GM21528 (cell line): ENCODE data around the gene ZMYND8.
"Not testable (repeated sequence)": the region's sequence is repeated elsewhere in the genome, so short reads cannot be mapped to it uniquely, and the experiment has no call there.

Experiments used
- ATAC-seq: cut with Tn5 transposase; IDR thresholded peaks from one replicate; pipeline ENCODE4 v1.9.1; 2021; ENCODE audit warnings: mild to moderate bottlenecking, moderate library complexity; ENCODE audit not compliant: unreplicated experiment, low FRiP score

Gene ZMYND8

DNA sequence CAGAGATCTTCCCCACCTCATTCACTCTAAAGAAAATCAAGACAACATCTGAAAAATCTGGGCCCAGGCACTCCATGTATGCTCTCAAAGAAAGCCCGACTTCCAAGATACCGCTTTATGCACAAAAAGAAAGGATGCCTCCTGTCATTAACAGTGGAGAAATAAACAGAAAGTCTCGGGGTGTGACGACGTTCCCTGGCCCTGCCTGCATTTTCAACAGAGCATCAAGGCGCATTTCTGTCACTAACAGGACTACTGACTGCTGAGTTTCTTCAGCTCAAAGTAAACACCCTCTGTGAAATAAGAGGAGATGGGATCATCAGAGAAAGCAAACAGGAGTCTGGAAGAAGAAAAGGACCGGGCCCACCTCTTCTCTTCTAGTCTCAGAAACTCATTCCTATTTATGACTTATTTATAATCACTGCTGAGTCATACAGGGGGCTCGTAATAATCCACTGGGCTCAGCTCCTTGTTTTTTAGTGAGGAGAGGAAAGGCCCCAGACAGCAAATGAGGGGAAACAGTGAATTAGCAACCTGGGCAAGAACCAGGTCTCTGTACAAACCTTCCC lies 99.7 kb downstream of the ZMYND8 start:
- no peak for ATAC-seq

DNA sequence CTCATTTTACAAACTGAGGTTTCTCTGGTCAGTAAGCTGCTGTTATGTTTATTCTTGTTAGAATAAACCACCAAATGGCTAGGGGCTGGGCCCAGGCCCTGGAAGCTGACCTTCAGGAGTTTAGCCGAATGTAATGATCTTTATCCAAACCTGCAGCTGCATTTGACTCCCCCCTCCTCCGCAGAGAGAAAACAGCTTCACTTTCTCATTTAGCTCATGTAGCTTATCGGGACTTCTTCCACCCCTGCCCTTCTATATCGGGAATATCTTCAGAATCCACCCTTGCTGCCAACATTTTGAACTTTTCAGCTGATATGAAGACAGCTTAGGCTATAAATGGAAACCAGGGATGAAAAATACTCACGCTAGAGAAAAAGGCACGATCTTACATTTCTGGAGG lies 102.6 kb downstream of the ZMYND8 start:
- ATAC-seq: no peak

DNA sequence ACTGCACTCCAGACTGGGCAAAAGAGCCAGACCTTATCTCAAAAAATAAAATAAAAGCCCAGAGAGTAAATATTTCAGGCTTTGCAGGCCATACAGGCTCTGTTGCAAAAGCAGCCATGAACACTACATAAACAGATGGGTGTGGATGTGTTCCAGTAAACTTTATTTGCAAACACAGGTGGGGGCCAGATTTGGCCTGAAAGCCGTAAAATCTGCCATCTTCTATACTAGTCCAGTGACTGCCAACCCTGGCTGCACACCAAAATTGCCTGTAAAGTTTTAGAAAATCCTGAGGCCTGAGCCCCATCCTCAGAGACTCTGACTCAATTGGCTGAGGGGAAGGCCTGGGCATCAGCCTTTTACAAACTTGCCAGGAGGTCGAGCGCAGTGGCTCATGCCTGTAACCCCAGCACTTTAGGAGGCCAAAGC lies 103.6 kb downstream of the ZMYND8 start:
- ATAC-seq: no peak

DNA sequence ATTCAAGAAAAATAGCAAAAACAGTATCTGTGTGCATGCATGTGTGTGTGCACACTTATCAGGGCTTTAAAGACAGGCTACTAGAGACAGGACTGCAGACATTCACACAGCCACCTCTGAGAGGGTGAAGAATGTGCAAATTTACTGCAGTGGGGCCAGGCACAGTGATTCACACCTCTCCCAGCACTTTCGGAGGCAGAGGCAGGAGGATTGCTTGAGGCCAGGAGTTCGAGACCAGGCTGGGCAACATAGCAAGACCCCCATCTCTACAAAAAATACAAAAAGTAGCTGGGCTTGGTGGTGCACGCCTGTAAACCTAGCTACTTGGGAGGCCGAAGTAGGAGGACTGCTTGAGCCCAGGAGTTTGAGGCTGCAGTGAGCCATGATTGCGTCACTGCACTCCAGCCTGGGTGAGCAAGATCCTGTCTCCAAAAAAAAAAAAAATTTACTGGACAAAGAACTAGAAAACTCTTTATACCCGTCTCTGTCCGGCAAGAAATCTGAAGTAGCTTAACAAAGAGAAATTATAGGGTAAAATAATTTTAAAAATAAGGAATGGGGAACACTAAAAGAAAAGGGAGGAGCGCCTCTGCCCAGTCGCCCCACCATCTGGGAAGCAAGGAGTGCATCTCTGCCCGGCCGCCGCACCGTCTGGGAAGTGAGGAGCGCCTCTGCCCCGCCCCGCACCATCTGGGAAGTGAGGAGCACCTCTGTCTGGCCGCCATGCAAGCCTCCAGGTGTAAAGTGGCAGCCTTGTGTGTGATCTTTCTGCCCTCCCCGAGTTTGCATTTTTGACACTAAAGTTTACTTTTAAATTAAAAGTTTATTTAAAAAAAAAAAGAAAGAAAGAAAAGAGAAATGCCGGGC lies 105.1 kb downstream of the ZMYND8 start:
- ATAC-seq: no peak

DNA sequence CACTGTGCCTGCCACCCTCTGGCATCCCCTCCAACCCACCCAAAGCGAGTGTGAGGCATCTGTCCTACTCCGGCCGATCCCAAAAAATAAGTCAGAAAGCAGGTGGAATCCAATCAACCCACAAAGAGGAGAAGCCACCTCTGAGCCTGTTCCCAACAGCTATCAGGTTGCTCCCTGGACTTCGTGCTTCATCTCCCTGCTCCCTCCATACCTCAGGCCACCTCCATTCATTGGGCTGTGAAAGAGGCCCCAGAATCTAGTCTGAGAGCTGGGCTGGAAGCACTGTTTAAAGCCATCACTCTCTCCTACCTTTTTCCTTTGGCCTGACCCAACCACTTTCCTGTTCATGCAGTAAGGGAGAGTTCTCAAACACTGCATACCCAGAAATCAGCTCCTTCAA lies 106.1 kb downstream of the ZMYND8 start:
- ATAC-seq: no peak

DNA sequence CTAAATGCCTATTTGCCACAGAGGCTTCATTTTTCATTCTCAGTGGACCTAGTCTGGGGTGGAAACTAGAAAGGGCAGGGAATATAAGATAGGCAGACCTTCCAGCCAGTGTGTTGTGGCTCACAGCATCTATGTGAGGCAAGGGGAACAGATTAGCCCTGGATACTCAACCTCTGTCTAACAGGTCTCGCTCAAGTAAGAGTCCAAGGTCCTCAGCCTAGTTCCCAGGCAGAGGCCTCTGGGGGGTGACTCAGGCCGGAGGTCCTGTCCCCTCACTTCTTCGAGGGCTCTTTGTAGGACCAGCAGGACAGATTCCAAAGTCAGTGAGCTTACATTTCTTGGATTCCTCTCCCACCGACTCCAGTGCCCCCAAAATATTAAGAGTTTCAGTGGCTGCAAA lies 106.6 kb downstream of the ZMYND8 start:
- ATAC-seq: no peak

DNA sequence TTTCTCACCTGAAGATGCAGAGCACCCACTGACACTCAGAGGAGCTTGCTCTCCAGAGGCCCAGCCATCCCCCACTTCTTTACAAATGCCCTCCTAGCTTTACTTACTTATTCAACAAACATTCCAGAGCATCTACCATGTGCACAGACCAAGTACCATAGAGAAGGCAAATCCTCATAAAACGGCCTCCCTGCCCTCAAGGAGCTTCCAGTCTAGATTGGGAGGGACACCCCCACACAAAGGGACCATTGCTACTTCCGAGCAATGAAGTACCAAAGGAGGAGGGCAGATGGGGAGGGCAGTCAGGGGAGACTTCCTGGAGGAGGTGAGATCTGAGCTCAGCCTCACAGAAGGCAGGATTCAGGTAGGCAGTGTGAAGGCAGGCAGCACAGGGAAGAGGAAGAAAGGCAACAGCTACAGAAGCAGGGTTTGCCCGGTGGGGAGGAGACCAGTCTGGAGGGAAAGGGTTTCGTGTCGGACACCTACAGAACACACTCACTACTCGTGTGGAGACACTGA lies 108.0 kb downstream of the ZMYND8 start:
- no peak for ATAC-seq

DNA sequence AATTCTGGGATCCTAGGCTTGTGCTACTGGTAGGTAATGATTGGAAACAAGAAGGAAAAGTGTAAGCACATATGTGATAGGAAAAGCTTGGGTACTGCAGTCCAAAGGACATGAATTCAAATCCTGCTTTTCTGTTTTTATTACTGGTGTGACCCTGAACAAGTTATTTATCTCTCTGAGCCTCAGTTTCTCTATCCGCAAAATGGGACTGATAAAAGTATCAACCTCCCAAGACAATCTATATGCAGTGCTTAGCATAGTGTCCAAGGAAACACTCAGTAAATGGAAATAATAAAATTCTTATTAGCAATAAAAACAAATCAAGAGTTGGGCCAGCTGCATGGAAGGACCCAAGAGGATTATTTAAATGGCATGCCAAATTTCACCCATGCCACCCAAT lies 108.5 kb downstream of the ZMYND8 start:
- no peak for ATAC-seq

DNA sequence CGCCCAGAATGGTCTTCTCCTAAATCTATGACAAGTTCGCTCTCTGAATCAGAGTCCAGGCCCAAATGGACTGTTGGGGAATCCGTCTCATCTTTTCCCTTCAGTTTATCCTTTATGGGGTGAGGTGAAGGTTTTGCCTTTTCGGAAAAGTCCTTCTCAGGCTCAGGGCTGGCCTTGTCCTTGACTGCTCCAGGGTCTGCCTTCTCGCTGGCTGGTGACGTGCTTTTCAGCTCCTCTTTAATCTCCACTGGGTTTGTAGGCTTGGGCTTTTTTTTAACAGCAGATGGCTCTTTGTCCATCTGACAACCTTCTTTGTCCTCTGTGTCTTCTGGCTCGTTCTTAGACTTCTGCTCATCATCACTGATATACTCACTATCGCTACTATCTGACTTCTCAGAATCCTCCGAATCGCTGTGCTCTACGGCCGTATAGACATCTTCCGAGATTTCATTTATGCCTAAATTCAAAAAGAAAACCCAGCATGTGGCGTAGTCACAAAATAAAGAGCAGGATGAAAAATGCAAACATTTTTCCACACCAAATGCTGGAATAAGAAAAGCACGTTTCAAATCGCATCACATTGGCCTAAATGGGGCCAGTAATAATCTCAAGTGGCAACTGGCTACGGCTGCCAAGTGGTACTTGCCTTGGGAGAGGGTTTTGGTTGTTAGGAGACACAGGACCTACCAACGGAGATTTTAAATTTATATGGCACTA lies 110.3 kb downstream of the ZMYND8 start:
- ATAC-seq: no peak

DNA sequence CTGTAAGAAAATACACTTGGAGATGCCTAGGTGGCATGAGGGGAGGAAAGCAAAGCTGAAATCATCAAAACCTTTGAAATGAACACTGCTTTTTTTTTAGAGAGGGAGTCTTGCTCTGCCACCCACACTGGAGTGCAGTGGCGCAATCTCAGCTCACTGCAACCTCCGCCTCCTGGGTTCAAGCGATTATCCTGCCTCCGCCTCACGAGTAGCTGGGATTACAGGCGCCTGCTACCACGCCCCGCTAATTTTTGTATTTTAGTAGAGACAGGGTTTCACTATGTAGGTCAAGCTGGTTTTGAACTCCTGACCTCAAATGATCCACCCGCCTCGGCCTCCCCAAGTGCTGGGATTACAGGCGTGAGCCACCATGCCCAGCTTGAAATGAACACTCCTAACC lies 111.3 kb downstream of the ZMYND8 start:
- not testable (repeated sequence) for ATAC-seq

DNA sequence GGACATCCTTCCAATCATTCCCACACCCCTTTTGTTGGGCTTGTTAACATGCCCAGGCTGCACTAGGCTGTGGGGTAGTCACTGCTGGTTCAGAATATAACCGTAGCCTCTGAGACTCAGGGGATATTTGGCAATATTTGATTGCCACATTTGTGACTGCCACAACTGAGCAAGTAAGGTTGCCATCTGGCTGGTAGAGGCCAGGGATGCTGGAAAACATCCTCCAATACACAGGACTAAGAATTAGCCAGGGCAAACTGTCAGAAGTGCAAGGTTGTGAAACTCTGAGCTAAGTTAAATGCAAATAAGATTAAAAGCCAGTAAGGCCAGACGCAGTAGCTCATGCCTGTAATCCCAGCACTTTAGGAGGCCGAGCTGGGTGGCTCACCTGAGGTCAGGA lies 112.0 kb downstream of the ZMYND8 start:
- no peak for ATAC-seq

DNA sequence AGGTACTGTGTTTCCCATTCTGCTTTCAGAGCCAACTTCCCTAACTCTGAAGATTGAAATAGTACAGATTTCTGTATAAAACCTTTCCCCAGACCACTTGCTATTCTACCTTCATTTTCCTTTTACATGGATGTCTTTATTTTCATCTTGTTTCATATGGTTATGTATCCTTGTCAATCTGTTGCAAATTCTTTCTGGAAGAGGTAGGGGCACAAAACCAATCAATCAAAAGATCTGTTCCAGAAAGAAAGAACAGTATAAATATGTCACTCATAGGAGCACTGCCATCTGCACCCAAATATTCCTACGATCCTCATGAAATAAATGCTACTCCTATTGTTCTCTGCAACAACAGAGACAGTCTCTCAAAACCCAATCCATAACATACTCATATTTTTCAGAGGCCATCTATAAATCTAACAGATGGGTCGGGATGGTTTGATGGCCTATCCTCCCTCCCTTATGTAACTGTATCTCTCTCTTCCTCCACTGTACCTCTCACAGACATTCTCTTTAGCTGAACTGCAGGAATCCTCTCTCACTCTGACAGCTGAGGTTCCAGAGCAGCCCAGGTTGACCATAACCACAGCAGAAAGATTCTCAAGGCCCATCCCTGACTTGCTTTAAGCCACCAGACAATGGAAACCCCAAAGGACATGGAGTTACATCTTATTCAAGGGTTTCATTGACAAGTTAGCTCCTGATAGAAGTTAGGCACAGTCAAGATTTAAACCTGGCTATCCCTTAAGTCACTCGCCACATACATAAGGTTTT lies 112.8 kb downstream of the ZMYND8 start:
- no peak for ATAC-seq

DNA sequence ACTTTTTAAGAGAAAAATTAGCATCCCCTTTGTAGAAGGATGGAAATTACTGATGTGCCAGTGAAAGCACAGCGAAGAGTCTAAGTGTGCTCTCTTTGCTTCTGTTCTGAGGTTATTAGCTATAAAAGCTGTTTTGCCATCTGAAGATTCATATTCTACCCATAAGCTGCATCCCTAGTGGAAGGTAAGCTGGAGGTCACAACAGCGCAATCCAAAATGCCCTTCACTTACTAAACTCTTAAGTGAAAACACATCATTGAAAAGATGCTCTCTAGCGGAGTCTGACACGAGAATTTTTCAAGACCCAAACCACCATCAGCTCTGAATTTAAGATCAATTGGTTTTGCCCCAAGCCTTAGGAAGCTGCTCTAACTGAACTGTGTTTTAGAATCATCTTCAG lies 113.5 kb downstream of the ZMYND8 start:
- ATAC-seq: no peak

DNA sequence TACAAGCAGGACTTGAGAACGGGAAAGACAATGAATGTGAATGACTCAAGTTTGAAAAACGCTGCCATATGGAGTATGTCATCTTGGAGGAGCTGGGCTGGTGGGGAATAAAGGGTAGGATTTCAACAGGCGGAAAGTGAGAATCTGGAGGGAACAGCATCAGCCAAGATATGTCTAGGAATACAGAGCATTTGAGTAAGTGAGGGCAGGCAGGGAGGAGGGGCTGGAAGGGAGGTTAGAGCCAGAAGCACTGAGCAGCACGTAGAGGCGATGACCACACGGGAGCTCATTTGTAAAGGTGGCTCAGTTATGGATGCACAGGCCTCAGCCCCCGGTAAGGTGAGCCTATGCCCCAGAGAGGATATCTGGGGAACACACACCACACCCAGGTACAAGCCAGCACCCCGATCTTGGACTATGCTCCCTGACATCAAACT lies 115.1 kb downstream of the ZMYND8 start:
- ATAC-seq: no peak

DNA sequence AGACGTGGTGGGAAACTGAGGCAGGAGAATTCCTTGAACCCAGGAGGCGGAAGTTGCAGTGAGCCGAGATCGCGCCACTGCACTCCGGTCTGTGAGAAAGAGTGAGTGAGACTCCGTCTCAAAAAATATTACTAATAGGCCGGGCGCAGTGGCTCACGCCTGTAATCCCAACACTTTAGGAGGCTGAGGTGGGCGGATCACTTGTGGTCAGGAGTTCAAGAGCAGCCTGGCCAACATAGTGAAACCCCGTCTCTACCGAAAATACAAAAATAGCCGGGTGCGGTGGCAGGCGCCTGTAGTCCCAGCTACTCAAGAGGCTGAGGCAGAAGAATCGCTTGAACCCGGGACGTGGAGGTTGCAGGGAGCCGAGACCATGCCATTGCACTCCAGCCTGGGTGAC lies 116.4 kb downstream of the ZMYND8 start:
- ATAC-seq: not testable (repeated sequence)

DNA sequence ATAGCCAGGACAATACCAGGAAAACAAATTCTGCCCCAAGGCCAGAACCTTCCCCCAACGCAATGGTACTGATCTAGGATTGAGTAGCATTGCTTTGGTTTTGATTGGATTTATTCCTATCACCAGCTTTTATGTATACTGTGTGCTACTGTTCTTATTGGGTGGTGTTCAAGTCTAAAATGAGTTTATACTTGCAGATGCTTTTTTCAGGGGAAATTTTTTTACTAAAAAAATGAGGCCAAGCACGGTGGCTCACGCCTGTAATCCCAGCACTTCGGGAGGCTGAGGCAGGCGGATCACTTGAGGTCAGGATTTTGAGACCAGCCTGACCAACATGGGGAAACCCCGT lies 116.8 kb downstream of the ZMYND8 start:
- no peak for ATAC-seq

DNA sequence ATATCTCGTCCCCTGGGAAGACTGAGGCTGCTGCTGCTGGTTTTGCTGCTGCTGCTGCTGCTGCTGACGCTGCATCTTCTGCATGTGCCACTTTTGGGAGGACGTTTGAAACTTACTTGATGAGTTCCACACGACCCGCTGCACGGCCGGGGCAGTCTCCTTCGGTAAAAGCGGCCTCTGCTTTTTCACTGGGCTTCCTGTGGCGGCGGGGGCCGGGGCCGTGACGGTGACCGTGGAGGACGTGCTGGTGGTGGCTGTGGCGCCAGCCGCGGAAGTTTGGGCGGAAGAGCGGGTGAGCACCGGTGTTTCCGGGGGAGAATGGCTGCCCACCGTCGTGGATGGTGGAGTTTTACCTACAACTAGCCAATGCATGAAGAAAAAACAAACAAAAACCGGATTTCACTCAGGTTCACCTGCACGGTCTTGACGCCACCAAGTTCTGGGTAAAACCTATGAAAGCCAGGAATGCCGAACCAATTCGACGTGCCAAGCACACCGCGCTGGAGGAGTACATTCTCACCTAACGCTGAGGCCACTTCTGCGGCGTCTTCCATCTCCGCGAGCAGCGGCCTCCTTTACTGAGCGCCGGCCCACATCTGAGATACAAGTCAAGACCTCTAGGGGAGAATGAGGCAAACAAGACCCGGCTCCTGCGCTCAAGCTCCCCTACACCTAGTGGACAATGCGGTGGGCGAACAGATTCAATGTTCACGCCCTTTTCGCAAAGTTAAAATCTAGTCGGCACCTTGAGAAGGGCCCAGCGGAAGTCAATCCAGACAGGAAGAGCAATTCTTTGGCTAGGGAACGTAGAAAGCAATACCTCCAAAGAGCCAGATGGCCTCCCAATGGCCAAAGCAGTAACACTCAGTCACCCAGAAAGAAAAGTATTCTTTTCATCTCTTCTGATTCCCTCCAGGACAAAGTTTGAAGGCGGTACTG lies 117.5 kb downstream of the ZMYND8 start:
- no peak for ATAC-seq

DNA sequence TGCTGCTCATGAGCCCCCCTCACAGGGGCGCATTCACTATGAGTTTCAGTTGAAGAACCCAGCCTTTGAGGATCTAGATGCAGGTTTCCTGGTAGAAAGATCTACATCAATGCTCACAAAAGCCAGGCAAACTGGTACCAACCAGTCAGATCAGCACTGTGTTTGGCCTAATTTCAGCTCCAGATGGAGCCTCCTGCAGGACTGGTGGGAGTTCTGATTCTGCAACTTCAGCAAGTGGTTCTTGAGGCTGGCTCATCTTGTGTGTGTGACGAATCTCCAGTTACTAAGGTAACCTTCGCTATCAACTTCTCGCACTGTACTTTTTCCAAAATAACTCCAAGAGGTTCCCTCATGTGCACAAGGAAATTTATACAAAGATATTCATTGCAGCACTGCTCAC lies 118.8 kb downstream of the ZMYND8 start:
- ATAC-seq: no peak

DNA sequence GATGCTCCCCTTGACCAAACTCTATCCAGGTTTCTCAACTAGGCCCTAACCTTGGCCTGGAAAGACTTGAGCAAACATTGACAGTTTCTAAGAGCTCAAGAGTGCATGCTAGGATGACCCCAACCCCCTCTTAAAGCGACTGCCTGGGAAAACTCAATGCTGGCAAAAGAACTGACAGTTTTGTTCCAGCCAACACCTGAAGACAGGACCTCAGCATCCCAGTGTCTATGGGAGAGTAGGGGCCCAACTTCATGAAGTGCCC lies 119.9 kb downstream of the ZMYND8 start:
- ATAC-seq: no peak
